ENCODE results near the gene NELFE. TPM values are rescaled to one million over a fixed set of nuclear protein-coding genes. Genes with fewer than 3 reads are reported as not detected.
"Not testable (repeated sequence)": the region's sequence is repeated elsewhere in the genome, so short reads cannot be mapped to it uniquely, and the experiment has no call there.

Gene NELFE
- total RNA-seq, 1 donor from 2014 or later = 43.9 TPM

- no peak overlapping the region for H3K4me3 ChIP-seq
- no peak for DNase-seq
Observed at GRCh38 chr6:31907158-31907813, 51.5 kb downstream of the NELFE start.

DNA sequence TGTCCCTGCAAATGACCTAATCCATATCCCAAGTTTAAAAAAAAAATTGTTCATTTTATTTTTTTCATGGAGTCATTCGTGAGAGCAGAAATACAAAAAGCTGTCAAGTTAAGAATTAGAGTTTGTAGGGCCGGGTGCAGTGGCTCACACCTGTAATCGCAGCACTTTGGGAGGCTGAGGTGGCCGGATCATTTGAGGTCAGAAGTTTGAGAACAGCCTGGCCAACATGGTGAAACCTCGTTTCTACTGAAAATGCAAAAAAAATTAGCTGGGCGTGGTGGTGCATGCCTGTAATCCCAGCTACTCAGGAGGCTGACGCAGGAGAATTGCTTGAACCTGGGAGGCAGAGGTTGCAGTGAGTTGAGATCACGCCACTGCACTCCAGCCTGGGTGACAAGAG lies 52.0 kb downstream of the NELFE start:
- H3K4me3 ChIP-seq; H3K27me3 ChIP-seq; ATAC-seq; H3K36me3 ChIP-seq; H3K27ac ChIP-seq; DNase-seq; intact Hi-C loops (cut with DNase I); H3K9me3 ChIP-seq: not testable (repeated sequence)
- peaks cover 15% of the 10 kb centered on the region for H3K4me1 ChIP-seq

More at GRCh38 chr6:31907158-31907813, 51.5 kb downstream of the NELFE start:
- no peak overlapping the region for H3K27ac ChIP-seq
- H3K4me1 ChIP-seq = peaks cover 15% of the 10 kb centered on the region
- no peaks in the 10 kb centered on the region for H3K27me3 ChIP-seq
- peak; percentile 87 for ATAC-seq
- intact Hi-C loops (cut with DNase I) = no loop called here
- TF ChIP-seq, protein P1, sequence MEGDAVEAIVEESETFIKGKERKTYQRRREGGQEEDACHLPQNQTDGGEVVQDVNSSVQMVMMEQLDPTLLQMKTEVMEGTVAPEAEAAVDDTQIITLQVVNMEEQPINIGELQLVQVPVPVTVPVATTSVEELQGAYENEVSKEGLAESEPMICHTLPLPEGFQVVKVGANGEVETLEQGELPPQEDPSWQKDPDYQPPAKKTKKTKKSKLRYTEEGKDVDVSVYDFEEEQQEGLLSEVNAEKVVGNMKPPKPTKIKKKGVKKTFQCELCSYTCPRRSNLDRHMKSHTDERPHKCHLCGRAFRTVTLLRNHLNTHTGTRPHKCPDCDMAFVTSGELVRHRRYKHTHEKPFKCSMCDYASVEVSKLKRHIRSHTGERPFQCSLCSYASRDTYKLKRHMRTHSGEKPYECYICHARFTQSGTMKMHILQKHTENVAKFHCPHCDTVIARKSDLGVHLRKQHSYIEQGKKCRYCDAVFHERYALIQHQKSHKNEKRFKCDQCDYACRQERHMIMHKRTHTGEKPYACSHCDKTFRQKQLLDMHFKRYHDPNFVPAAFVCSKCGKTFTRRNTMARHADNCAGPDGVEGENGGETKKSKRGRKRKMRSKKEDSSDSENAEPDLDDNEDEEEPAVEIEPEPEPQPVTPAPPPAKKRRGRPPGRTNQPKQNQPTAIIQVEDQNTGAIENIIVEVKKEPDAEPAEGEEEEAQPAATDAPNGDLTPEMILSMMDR (IDR thresholded peaks at IDR 0.05) = no peak
- H3K9me3 ChIP-seq = no peaks in the 10 kb centered on the region
- no peaks in the 10 kb centered on the region for H3K36me3 ChIP-seq

GRCh38 chr6:31906122-31906521 lies 52.6 kb downstream of the NELFE start:
- no peaks in the 10 kb centered on the region for H3K36me3 ChIP-seq
- intact Hi-C loops (cut with DNase I) = no loop called here
- ATAC-seq = no peak
- H3K4me3 ChIP-seq = no peak overlapping the region
- TF ChIP-seq, protein P1 (IDR thresholded peaks at IDR 0.05) = no peak
- H3K9me3 ChIP-seq = no peaks in the 10 kb centered on the region
- no peak for DNase-seq
- H3K4me1 ChIP-seq = peaks cover 15% of the 10 kb centered on the region
- no peaks in the 10 kb centered on the region for H3K27me3 ChIP-seq
- no peak overlapping the region for H3K27ac ChIP-seq

DNA sequence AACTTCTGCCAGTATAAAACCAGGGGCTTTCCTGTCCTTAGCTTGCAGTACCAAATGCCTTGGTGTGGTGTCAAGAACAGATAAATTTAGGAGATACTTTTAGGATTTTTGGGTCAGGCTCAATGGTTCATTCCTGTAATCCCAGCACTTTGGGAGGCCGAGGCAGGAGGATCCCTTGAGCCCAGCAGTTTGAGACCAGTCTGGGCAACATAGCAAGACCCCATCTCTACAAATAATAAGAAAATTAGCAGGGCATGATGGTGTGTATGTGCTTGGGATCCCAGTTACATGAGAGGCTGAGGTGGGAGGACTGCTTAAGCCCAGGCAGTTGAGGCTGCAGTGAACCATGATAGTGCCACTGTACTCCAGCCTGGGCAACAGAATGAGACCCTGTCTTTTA lies 53.7 kb downstream of the NELFE start:
- H3K4me3 ChIP-seq = no peak overlapping the region
- DNase-seq = no peak
- TF ChIP-seq, protein P1 (IDR thresholded peaks at IDR 0.05) = no peak
- peaks cover 15% of the 10 kb centered on the region for H3K4me1 ChIP-seq
- intact Hi-C loops (cut with DNase I) = no loop called here
- no peaks in the 10 kb centered on the region for H3K27me3 ChIP-seq
- no peak for ATAC-seq
- no peak overlapping the region for H3K27ac ChIP-seq
- H3K36me3 ChIP-seq = no peaks in the 10 kb centered on the region
- H3K9me3 ChIP-seq = no peaks in the 10 kb centered on the region

- TF ChIP-seq, protein P1 (IDR thresholded peaks at IDR 0.05) = no peak
- Histone ChIP-seq H3K4me1 (peaks cover 19% of the 10 kb centered on the region), H3K9me3 (no peaks in the 10 kb centered on the region), H3K4me3 (no peak overlapping the region), H3K36me3 (no peaks in the 10 kb centered on the region), H3K27me3 (no peaks in the 10 kb centered on the region), H3K27ac (no peak overlapping the region)
- intact Hi-C loops (cut with DNase I) = no loop called here
- ATAC-seq (no peak), DNase-seq (no peak)
Observed at GRCh38 chr6:31903957-31904356, 54.8 kb downstream of the NELFE start.

Small RNAs within 50 kb of the gene (microRNA-seq; reads per million reads assigned to microRNA genes)
- not detected for gene MIR1236 (ENCODE audit: borderline microRNAs expressed)

Other genes starting within 250 kb of the NELFE start
- not detected for gene LY6G6D, start 243.6 kb downstream of the NELFE start, total RNA-seq
- gene LY6G6C, start 237.2 kb downstream of the NELFE start, total RNA-seq = not detected
- gene MPIG6B, start 235.6 kb downstream of the NELFE start, total RNA-seq = 1.1 TPM
- 71.2 TPM for gene DDAH2, start 229.7 kb downstream of the NELFE start, total RNA-seq
- gene CLIC1, start 222.4 kb downstream of the NELFE start, total RNA-seq = 286 TPM
- 11.2 TPM for gene MSH5, start 219.0 kb downstream of the NELFE start, total RNA-seq
- gene SAPCD1, start 196.3 kb downstream of the NELFE start, total RNA-seq = 2.6 TPM
- 3.4 TPM for gene VWA7, start 181.6 kb downstream of the NELFE start, total RNA-seq
- gene VARS1, start 163.2 kb downstream of the NELFE start, total RNA-seq = 53.0 TPM
- gene LSM2, start 152.0 kb downstream of the NELFE start, total RNA-seq = 30.8 TPM
- gene HSPA1L, start 143.7 kb downstream of the NELFE start, total RNA-seq = 2.0 TPM
- 150 TPM for gene HSPA1A, start 143.4 kb downstream of the NELFE start, total RNA-seq
- 112 TPM for gene HSPA1B, start 131.2 kb downstream of the NELFE start, total RNA-seq
- gene NEU1, start 96.2 kb downstream of the NELFE start, total RNA-seq = 81.0 TPM
- gene SLC44A4, start 80.0 kb downstream of the NELFE start, total RNA-seq = 23.1 TPM
- 36.0 TPM for gene EHMT2, start 61.3 kb downstream of the NELFE start, total RNA-seq
- gene ZBTB12, start 56.9 kb downstream of the NELFE start, total RNA-seq = 3.5 TPM
- gene C2, start 31.3 kb downstream of the NELFE start, total RNA-seq = 282 TPM
- 74.9 TPM for gene CFB, start 12.9 kb downstream of the NELFE start, total RNA-seq
- gene SKIC2, start 204 bp upstream of the NELFE start, total RNA-seq = 58.8 TPM
- 20.5 TPM for gene DXO, start 13.2 kb upstream of the NELFE start, total RNA-seq
- 200 TPM for gene C4A, start 23.1 kb upstream of the NELFE start, total RNA-seq
- gene C4B, start 55.8 kb upstream of the NELFE start, total RNA-seq = 166 TPM
- 0.61 TPM for gene CYP21A2, start 79.4 kb upstream of the NELFE start, total RNA-seq
- gene TNXB, start 150.4 kb upstream of the NELFE start, total RNA-seq = 162 TPM
- 78.1 TPM for gene ATF6B, start 169.3 kb upstream of the NELFE start, total RNA-seq
- gene FKBPL, start 171.3 kb upstream of the NELFE start, total RNA-seq = 4.3 TPM
- gene PRRT1, start 193.0 kb upstream of the NELFE start, total RNA-seq = 1.4 TPM
- gene PPT2, start 195.2 kb upstream of the NELFE start, total RNA-seq = 19.2 TPM
- gene EGFL8, start 205.6 kb upstream of the NELFE start, total RNA-seq = 14.5 TPM
- 53.0 TPM for gene AGPAT1, start 217.1 kb upstream of the NELFE start, total RNA-seq
- gene RNF5, start 219.4 kb upstream of the NELFE start, total RNA-seq = 44.6 TPM
- 1,590 TPM for gene AGER, start 225.3 kb upstream of the NELFE start, total RNA-seq
- 100 TPM for gene PBX2, start 231.2 kb upstream of the NELFE start, total RNA-seq
- gene GPSM3, start 233.7 kb upstream of the NELFE start, total RNA-seq = 51.9 TPM